Heart right ventricle (tissue), 16 donors: Measurements from ENCODE around the gene NECAB2. TPM values are rescaled to one million over a fixed set of nuclear protein-coding genes. Genes with fewer than 3 reads are reported as not detected.
A peak's percentile ranks its signal among the peaks of the same experiment; 100 is the strongest.

ENCODE experiments used
- ATAC-seq, 8 donors: fragments of 200-7000 bp; cut with Tn5 transposase; one replicate each; pipeline ENCODE4 v1.9.1; 2020; ENCODE audit warnings: mild to moderate bottlenecking in 8 of 8, moderate library complexity in 8 of 8, moderate number of reproducible peaks in 1 of 8
- DNase-seq, 2 donors: peaks; one replicate each; pipeline ENCODE4 v3.0.0-alpha.2; 2020
- H3K27ac ChIP-seq, 10 donors: fragments of 200-600 bp; sonication (generic) in 2 of 10; one replicate each; pipeline versions ENCODE4 v1.5.0 to v1.8.0; 2020 to 2022; ENCODE audit warnings: mild to moderate bottlenecking in 3 of 10
- H3K27me3 ChIP-seq, 7 donors: fragments of 200-600 bp; one replicate each; pipeline ENCODE4 v1.8.0; 2021 to 2022; ENCODE audit warnings: mild to moderate bottlenecking in 2 of 7
- H3K36me3 ChIP-seq, 9 donors: fragments of 200-600 bp; sonication (generic) in 1 of 9; one replicate each; pipeline versions ENCODE4 v1.5.0 to v1.8.0; 2020 to 2022; ENCODE audit warnings: mild to moderate bottlenecking in 2 of 9
- H3K4me1 ChIP-seq, 9 donors: fragments of 200-600 bp; sonication (generic) in 1 of 9; one replicate each; pipeline versions ENCODE4 v1.5.0 to v1.8.0; 2020 to 2022; ENCODE audit warnings: mild to moderate bottlenecking in 4 of 9
- H3K4me3 ChIP-seq, 10 donors: fragments of 200-600 bp; sonication (generic) in 2 of 10; one replicate each; pipeline versions ENCODE4 v1.5.0 to v1.8.0; 2020 to 2022; ENCODE audit warnings: mild to moderate bottlenecking in 7 of 10, moderate library complexity in 2 of 10
- H3K9me3 ChIP-seq, 11 donors: fragments of 200-600 bp in 10 of 11; sonication (generic) in 2 of 11; one replicate each; pipeline versions ENCODE4 v1.5.0 to v1.8.0; 2013 to 2022; ENCODE audit warnings: mild to moderate bottlenecking in 2 of 11, control low read depth in 1 of 11, moderate library complexity in 1 of 11
- CTCF ChIP-seq, 9 donors: fragments of 200-600 bp; sonication (generic) in 2 of 9; IDR thresholded peaks; one replicate each; pipeline versions ENCODE4 v1.5.0 to v1.8.0; 2021 to 2022; ENCODE audit warnings: antibody characterized with exemption in 9 of 9, mild to moderate bottlenecking in 5 of 9, moderate library complexity in 1 of 9
- WGBS, 2 donors: extraction: QIAGEN DNeasy Blood & Tissue Kit; methylation state at CpG; one replicate each; pipeline ENCODE4 v1.1.7; 2013; ENCODE audit warnings: inconsistent platforms in 1 of 2; 5-methylcytosine and 5-hydroxymethylcytosine counted together
- intact Hi-C, 10 donors: fragments of 100-400 bp; cut with DNase I; formaldehyde crosslinking; loops; one replicate each; pipeline versions ENCODE4 v1.11.1 to v1.14.2; 2022
- polyA plus RNA-seq, 2 donors: library from polyadenylated mRNA; stranded (reverse); fragments of 200-250 nt; gene quantifications; one replicate each; pipeline ENCODE4 v1.2.3, GENCODE V29; 2013
- total RNA-seq, 10 donors: library from RNA; stranded (reverse); fragmentation: NEBNext Ultra II Directional in 3 of 10; extraction: Animal tissue kit (Norgen Biotek cat#: 25700) in 3 of 10; gene quantifications; one replicate each; pipeline versions ENCODE4 v1.2.1 to v1.2.4, GENCODE V29; 2021 to 2023
- donor health status: Arrhythmogenic right ventricular cardiomyopathy.
- donor health status: ischemic (EF 13 %, LVEDD 7.1; RV severe dilation, severe dysfunction).
- donor health status: healthy with polysubstance abuse.
- donor health status: DM: no; HTN: yes; CAD: no.
- donor health status: DM: no; HTN: no; CAD: no.
- donor health status: ischemic (EF 25% LVEDD 6.9; RV normal size, moderate dysfunction).
- donor health status: ischemic (EF 25% LVEDD 5.7; RV mildly dilated, moderate dysfunction).
- donor health status: healthy.
- donor health status: DM: yes; HTN: yes; CAD: no.
- donor health status: Ischemic cardiomyopathy.
- donor health status: ischemic (EF 35%, LVEDD 5.7; RV mildly dilated, moderate dysfunction).
- donor health status: nonischemic (EF 11% LVEDD 7.7; RV severe dilation, severe dysfunction).
- donor health status: DM: yes; HTN: yes; CAD: no.
- donor health status: PGD.
- donor health status: ischemic (EF 29% LVEDD 5.4; RV normal size, mild dysfunction).
- donor health status: nonischemic (EF 23%, LVEDD 6.1; RV moderate dilation, normal function).

NECAB2 gene
- total and polyA plus RNA-seq, 12 donors = 0.32 to 3.2 (median 1.0) TPM

GRCh38 chr16:84045001-84045817 is 77.2 kb downstream of the NECAB2 start:
- ATAC-seq (peak in 1 of 8 donors; percentile 18), DNase-seq (no peak)
- H3K27me3 ChIP-seq = peaks cover 0 to 38% (median 6%) of the 10 kb centered on the region in 7 donors
- H3K9me3 ChIP-seq = no peaks in the 10 kb centered on the region
- H3K27ac ChIP-seq = no peak overlapping the region
- WGBS, 2 donors = 64 to 65% methylated on average over 36 of the region's 36 CpGs
- H3K4me1 ChIP-seq = peaks cover 0 to 17% (median 6%) of the 10 kb centered on the region in 9 donors
- no peak for TF ChIP-seq CTCF (IDR thresholded peaks at IDR 0.05)
- intact Hi-C loops = loop anchor here in 1 of 10 donors (10.0 kb wide), 2 partner anchors 70 to 220 kb away; no protein-coding TSS in a partner anchor
- H3K4me3 ChIP-seq = no peak overlapping the region
- peaks cover 0 to 26% (median 5%) of the 10 kb centered on the region in 9 donors for H3K36me3 ChIP-seq

DNA sequence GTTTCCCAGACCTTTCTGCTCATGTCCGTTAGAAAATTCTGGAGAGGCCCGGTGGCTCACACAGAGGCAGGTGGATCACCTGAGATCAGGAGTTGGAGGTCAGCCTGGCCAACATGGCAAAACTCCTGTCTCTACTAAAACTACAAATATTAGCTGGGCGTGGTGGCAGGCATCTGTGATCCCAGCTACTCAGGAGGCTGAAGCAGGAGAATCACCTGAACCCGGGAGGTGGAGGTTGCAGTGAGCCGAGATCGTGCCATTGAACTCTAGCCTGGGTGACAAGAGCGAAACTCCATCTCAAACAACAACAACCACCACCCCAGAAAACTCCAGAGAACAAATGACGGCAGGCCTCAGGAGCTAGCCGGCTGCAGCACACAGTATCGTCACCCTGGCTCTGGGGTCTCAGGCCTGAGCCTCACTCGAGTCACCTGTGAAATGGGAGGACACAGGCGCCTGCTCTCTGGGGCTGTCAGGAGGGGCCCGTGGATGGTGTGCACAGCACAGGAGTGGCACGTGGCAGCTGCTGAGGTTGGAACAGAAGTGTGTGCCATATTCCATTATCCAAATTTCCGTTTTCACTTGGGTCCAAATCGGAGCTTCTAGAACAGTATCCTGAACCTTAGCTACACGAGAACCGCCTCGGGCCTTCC is 77.9 kb downstream of the NECAB2 start:
- ATAC-seq (no peak), DNase-seq (no peak)
- peaks cover 0 to 29% (median 5%) of the 10 kb centered on the region in 9 donors for H3K36me3 ChIP-seq
- no peak overlapping the region for H3K27ac ChIP-seq
- TF ChIP-seq CTCF (IDR thresholded peaks at IDR 0.05) = no peak
- peaks cover 0 to 31% (median 6%) of the 10 kb centered on the region in 7 donors for H3K27me3 ChIP-seq
- no peaks in the 10 kb centered on the region for H3K9me3 ChIP-seq
- intact Hi-C loops = loop anchor here in 1 of 10 donors (10.0 kb wide), 2 partner anchors 71 to 221 kb away; no protein-coding TSS in a partner anchor
- H3K4me1 ChIP-seq = peaks cover 0 to 17% (median 6%) of the 10 kb centered on the region in 9 donors
- no peak overlapping the region for H3K4me3 ChIP-seq
- 95% methylated on average over 19 of the region's 19 CpGs for WGBS, 2 donors

DNA sequence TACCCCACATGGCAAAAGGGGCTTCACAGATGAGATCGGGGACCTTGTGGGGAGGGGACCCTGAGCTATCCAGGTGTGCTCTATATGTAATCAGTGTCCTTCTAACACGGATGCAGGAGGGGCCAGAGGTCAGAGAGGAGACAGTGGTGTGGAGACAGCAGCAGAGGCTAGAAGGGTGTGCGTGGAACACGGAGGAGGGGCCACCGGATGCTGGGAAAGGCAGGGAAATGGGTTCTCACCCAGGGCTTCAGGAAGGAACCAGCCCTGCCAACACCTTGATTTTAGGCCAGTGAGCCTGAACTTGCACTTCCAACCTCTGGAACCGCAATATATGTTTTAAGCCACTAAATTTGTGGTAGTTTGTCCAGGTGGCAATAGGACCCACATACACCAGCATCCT is 79.2 kb downstream of the NECAB2 start:
- no peak for ATAC-seq
- Histone ChIP-seq H3K27ac (no peak overlapping the region), H3K4me3 (no peak overlapping the region), H3K9me3 (no peaks in the 10 kb centered on the region), H3K27me3 (peaks cover 0 to 30% (median 6%) of the 10 kb centered on the region in 7 donors), H3K36me3 (peaks cover 0 to 31% (median 5%) of the 10 kb centered on the region in 9 donors), H3K4me1 (peaks cover 0 to 17% (median 6%) of the 10 kb centered on the region in 9 donors)
- 88 to 91% methylated on average over 6 of the region's 6 CpGs for WGBS, 2 donors
- intact Hi-C loops = loop anchor here in 1 of 10 donors (10.0 kb wide), 2 partner anchors 72 to 222 kb away; no protein-coding TSS in a partner anchor
- no peak for DNase-seq
- TF ChIP-seq CTCF (IDR thresholded peaks at IDR 0.05) = no peak

DNA sequence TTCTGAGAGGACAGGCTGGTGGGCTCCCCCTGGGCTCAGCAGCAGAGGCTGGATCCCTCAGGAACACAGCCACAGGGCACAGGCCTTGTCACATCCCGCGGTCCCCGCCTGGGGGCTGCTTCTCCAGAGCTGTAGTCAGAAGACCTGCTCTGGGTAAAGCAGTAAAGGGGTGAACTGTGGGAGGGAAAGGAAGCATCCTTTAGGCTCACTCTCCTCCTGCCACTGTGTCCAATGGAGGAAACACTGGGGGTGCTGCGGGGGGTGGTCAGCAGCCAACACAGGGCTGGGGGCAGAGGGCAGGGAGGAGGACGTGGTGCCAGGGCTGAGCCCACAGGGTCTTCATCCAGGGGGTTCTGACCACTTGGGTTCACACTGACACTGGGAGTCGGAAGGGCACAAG is 79.6 kb downstream of the NECAB2 start:
- no peak for TF ChIP-seq CTCF (IDR thresholded peaks at IDR 0.05)
- WGBS, 2 donors = 84 to 90% methylated on average over 6 of the region's 6 CpGs
- H3K4me1 ChIP-seq = peaks cover 0 to 16% (median 6%) of the 10 kb centered on the region in 9 donors
- peaks cover 0 to 26% (median 4%) of the 10 kb centered on the region in 7 donors for H3K27me3 ChIP-seq
- no peaks in the 10 kb centered on the region for H3K9me3 ChIP-seq
- ATAC-seq = no peak
- DNase-seq = no peak
- intact Hi-C loops = loop anchor here in 1 of 10 donors (10.0 kb wide), 2 partner anchors 73 to 223 kb away; no protein-coding TSS in a partner anchor
- no peak overlapping the region for H3K4me3 ChIP-seq
- H3K27ac ChIP-seq = no peak overlapping the region
- H3K36me3 ChIP-seq = peaks cover 0 to 35% (median 5%) of the 10 kb centered on the region in 9 donors
